Keratinocyte (primary cell): Measurements from ENCODE around the gene TRIM65. TPM values are rescaled to one million over a fixed set of nuclear protein-coding genes. Genes with fewer than 3 reads are reported as not detected.
"Not testable (repeated sequence)": the region's sequence is repeated elsewhere in the genome, so short reads cannot be mapped to it uniquely, and the experiment has no call there.

ENCODE experiments used
- DNase-seq: peaks from one replicate; pipeline ENCODE4 v3.0.0-alpha.2; 2011; ENCODE audit warnings: low read depth, missing footprints, low spot score
- FAIRE-seq: peaks from 2 replicates; lab custom pipeline; 2011; peaks lifted over from hg19 to GRCh38; lab: Jason Lieb, UNC
- H2AFZ ChIP-seq: 2 replicates; pipeline ENCODE4 v1.6.0; 2012; ENCODE audit warnings: low read length, control low read depth, inconsistent platforms; ENCODE audit not compliant: control insufficient read depth
- H3K27ac ChIP-seq: 2 replicates; pipeline ENCODE4 v1.5.1; 2011; ENCODE audit warnings: low read length; ENCODE audit not compliant: control insufficient read depth, insufficient read depth
- H3K27me3 ChIP-seq: 3 replicates; pipeline ENCODE4 v1.6.0; 2011; ENCODE audit warnings: low read length; ENCODE audit not compliant: control insufficient read depth, insufficient read depth; ENCODE audit errors: extremely low read depth
- H3K36me3 ChIP-seq, 2 experiments: 2 replicates in 1 of 2; 3 replicates in 1 of 2; pipeline ENCODE4 v1.5.1; 2011; ENCODE audit warnings: low read length in 2 of 2, mild to moderate bottlenecking in 1 of 2; ENCODE audit not compliant: control insufficient read depth in 2 of 2, insufficient read depth in 2 of 2; ENCODE audit errors: extremely low read depth in 1 of 2
- H3K4me1 ChIP-seq: 3 replicates; pipeline ENCODE4 v1.5.1; 2011; ENCODE audit warnings: low read length; ENCODE audit not compliant: control insufficient read depth, insufficient read depth; ENCODE audit errors: extremely low read depth
- H3K4me2 ChIP-seq: 3 replicates; pipeline ENCODE4 v1.6.0; 2011; ENCODE audit warnings: low read depth, low read length; ENCODE audit not compliant: control insufficient read depth, insufficient read depth; ENCODE audit errors: extremely low read depth
- H3K4me3 ChIP-seq, 3 experiments: fragments of 200-600 bp in 1 of 3; sonication (generic) in 1 of 3; 2 replicates in 2 of 3; 3 replicates in 1 of 3; pipeline ENCODE4 v1.5.1; 2011 to 2016; ENCODE audit warnings: low read length in 3 of 3, mild to moderate bottlenecking in 3 of 3, control low read depth in 2 of 3, inconsistent platforms in 1 of 3, low read depth in 1 of 3, mixed read lengths in 1 of 3, mixed run types in 1 of 3, moderate library complexity in 1 of 3; ENCODE audit not compliant: control insufficient read depth in 2 of 3, insufficient read depth in 2 of 3; ENCODE audit errors: extremely low read depth in 1 of 3
- H3K79me2 ChIP-seq: 2 replicates; pipeline ENCODE4 v1.6.0; 2012; ENCODE audit warnings: low read length; ENCODE audit not compliant: control insufficient read depth, insufficient read depth
- H3K9ac ChIP-seq: 3 replicates; pipeline ENCODE4 v1.6.0; 2011; ENCODE audit warnings: low read length; ENCODE audit not compliant: control insufficient read depth, insufficient read depth; ENCODE audit errors: extremely low read depth
- H3K9me1 ChIP-seq: 3 replicates; pipeline ENCODE4 v1.6.0; 2011; ENCODE audit warnings: low read length; ENCODE audit not compliant: control insufficient read depth, insufficient read depth; ENCODE audit errors: extremely low read depth
- H3K9me3 ChIP-seq: 2 replicates; pipeline ENCODE4 v1.5.1; 2012; ENCODE audit warnings: low read depth, low read length; ENCODE audit not compliant: control insufficient read depth
- H4K20me1 ChIP-seq: 3 replicates; pipeline ENCODE4 v1.6.0; 2011; ENCODE audit warnings: low read length; ENCODE audit not compliant: control insufficient read depth, insufficient read depth; ENCODE audit errors: extremely low read depth
- CTCF ChIP-seq, 3 experiments: IDR thresholded peaks in 1 of 3; conservative IDR thresholded peaks in 1 of 3; optimal IDR thresholded peaks in 1 of 3; 2 replicates in 2 of 3; 3 replicates in 1 of 3; pipeline versions ENCODE3 to v1.5.1; 2011; ENCODE audit warnings: low read length in 3 of 3, mild to moderate bottlenecking in 3 of 3, moderate library complexity in 2 of 3, control low read depth in 1 of 3, inconsistent platforms in 1 of 3; ENCODE audit not compliant: insufficient read depth in 2 of 3; ENCODE audit errors: extremely low read depth in 1 of 3
- EZH2 ChIP-seq: IDR thresholded peaks from one replicate; pipeline ENCODE4 v1.6.1; 2012; ENCODE audit warnings: inconsistent platforms, mild to moderate bottlenecking, low read length, moderate library complexity
- dilution Hi-C: fragments of 300-500 bp; cut with MboI; formaldehyde crosslinking; loops from one replicate; pipeline ENCODE4 v1.7.0; 2020; ENCODE audit warnings: low sequenced_read_pairs; ENCODE audit not compliant: extremely low pct_ligation_motif_present
- polyA plus RNA-seq, 5 experiments: library from polyadenylated mRNA; depleted of rRNA in 3 of 5; stranded (reverse) in 3 of 5; stranded (forward) in 1 of 5; unstranded in 1 of 5; fragments of >200 nt; gene quantifications; 1 replicate in 1 of 5; 2 replicates in 3 of 5; 3 replicates in 1 of 5; pipeline versions ENCODE4 v1.2.1 to v1.2.3, GENCODE V29; 2011 to 2012; ENCODE audit warnings: missing spikeins in 2 of 5, low read depth in 1 of 5, low replicate concordance in 1 of 5

Gene TRIM65
- polyA plus RNA-seq, 1 donor (not counting 4 experiments of a cell fraction or from before 2014, with no cell fraction given), result 7.8 TPM

GRCh38 chr17:75864448-75864871 lies 32.3 kb downstream of the TRIM65 start:
- H3K9me3 ChIP-seq, result no peaks in the 10 kb centered on the region
- no peaks in the 10 kb centered on the region for H3K9me1 ChIP-seq
- H3K9ac ChIP-seq, result peak overlapping the region; percentile 69
- H3K27ac ChIP-seq, result peak overlapping the region; percentile 84
- TF ChIP-seq CTCF (optimal IDR thresholded peaks at IDR 0.05 in 1 of 3, IDR thresholded peaks at IDR 0.05 in 1 of 3, conservative IDR thresholded peaks at IDR 0.05 in 1 of 3; ENCODE audit: extremely low read depth in 1 of 3, insufficient read depth in 2 of 3, low read length in 3 of 3), result no peak
- no peak for TF ChIP-seq EZH2
- H3K36me3 ChIP-seq, result no peaks in the 10 kb centered on the region
- H2AFZ ChIP-seq, result peak overlapping the region; percentile 52
- H3K4me3 ChIP-seq, result peak overlapping the region in 2 of 3 experiments; percentile 32 to 45
- peaks cover 15% of the 10 kb centered on the region for H3K4me1 ChIP-seq
- FAIRE-seq (peak; percentile 61), DNase-seq (no peak)
- no peaks in the 10 kb centered on the region for H3K27me3 ChIP-seq
- dilution Hi-C loops, result no loop called here
- no peaks in the 10 kb centered on the region for H4K20me1 ChIP-seq
- H3K79me2 ChIP-seq, result no peaks in the 10 kb centered on the region
- peak overlapping the region; percentile 77 for H3K4me2 ChIP-seq

GRCh38 chr17:75861927-75862317 lies 34.8 kb downstream of the TRIM65 start:
- no peak for FAIRE-seq
- dilution Hi-C loops, result no loop called here
- no peak overlapping the region for H2AFZ ChIP-seq

GRCh38 chr17:75859358-75859757 lies 37.4 kb downstream of the TRIM65 start:
- H3K27ac ChIP-seq, H3K79me2 ChIP-seq, H3K4me3 ChIP-seq, H3K9me3 ChIP-seq, dilution Hi-C loops, H2AFZ ChIP-seq, H3K4me2 ChIP-seq, H3K36me3 ChIP-seq, H3K9me1 ChIP-seq, DNase-seq, H3K9ac ChIP-seq, H4K20me1 ChIP-seq, FAIRE-seq, H3K27me3 ChIP-seq: not testable (repeated sequence)
- H3K4me1 ChIP-seq, result peaks cover 16% of the 10 kb centered on the region

More at GRCh38 chr17:75861927-75862317, 34.8 kb downstream of the TRIM65 start:
- Histone ChIP-seq H3K27me3 (no peaks in the 10 kb centered on the region), H3K4me1 (peaks cover 15% of the 10 kb centered on the region), H3K4me3 (no peak overlapping the region), H3K27ac (no peak overlapping the region), H3K9ac (no peak overlapping the region), H3K4me2 (no peak overlapping the region), H3K9me1 (no peaks in the 10 kb centered on the region), H4K20me1 (no peaks in the 10 kb centered on the region), H3K9me3 (no peaks in the 10 kb centered on the region), H3K79me2 (no peaks in the 10 kb centered on the region), H3K36me3 (no peaks in the 10 kb centered on the region)
- TF ChIP-seq EZH2 (no peak), CTCF (optimal IDR thresholded peaks at IDR 0.05 in 1 of 3, IDR thresholded peaks at IDR 0.05 in 1 of 3, conservative IDR thresholded peaks at IDR 0.05 in 1 of 3; ENCODE audit: extremely low read depth in 1 of 3, insufficient read depth in 2 of 3, low read length in 3 of 3) (no peak)
- DNase-seq, result no peak
